Daoy (cell line): Measurements from ENCODE around the gene PHF14. TPM values are rescaled to one million over a fixed set of nuclear protein-coding genes. Genes with fewer than 3 reads are reported as not detected.
"Not testable (repeated sequence)": the region's sequence is repeated elsewhere in the genome, so short reads cannot be mapped to it uniquely, and the experiment has no call there.

Experiments used
- DNase-seq: peaks from one replicate; pipeline ENCODE4 v3.0.0-alpha.2; 2015; ENCODE audit warnings: low read depth
- total RNA-seq: library from RNA; depleted of rRNA; stranded (reverse); fragments of >200 nt; shearing (Covaris generic); gene quantifications from 2 replicates; pipeline ENCODE4 v1.2.3, GENCODE V29; 2014; rRNA removed

Gene PHF14, protein sequence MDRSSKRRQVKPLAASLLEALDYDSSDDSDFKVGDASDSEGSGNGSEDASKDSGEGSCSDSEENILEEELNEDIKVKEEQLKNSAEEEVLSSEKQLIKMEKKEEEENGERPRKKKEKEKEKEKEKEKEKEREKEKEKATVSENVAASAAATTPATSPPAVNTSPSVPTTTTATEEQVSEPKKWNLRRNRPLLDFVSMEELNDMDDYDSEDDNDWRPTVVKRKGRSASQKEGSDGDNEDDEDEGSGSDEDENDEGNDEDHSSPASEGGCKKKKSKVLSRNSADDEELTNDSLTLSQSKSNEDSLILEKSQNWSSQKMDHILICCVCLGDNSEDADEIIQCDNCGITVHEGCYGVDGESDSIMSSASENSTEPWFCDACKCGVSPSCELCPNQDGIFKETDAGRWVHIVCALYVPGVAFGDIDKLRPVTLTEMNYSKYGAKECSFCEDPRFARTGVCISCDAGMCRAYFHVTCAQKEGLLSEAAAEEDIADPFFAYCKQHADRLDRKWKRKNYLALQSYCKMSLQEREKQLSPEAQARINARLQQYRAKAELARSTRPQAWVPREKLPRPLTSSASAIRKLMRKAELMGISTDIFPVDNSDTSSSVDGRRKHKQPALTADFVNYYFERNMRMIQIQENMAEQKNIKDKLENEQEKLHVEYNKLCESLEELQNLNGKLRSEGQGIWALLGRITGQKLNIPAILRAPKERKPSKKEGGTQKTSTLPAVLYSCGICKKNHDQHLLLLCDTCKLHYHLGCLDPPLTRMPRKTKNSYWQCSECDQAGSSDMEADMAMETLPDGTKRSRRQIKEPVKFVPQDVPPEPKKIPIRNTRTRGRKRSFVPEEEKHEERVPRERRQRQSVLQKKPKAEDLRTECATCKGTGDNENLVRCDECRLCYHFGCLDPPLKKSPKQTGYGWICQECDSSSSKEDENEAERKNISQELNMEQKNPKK
- total RNA-seq: 38.6 and 41.2 TPM in 2 replicates

DNA sequence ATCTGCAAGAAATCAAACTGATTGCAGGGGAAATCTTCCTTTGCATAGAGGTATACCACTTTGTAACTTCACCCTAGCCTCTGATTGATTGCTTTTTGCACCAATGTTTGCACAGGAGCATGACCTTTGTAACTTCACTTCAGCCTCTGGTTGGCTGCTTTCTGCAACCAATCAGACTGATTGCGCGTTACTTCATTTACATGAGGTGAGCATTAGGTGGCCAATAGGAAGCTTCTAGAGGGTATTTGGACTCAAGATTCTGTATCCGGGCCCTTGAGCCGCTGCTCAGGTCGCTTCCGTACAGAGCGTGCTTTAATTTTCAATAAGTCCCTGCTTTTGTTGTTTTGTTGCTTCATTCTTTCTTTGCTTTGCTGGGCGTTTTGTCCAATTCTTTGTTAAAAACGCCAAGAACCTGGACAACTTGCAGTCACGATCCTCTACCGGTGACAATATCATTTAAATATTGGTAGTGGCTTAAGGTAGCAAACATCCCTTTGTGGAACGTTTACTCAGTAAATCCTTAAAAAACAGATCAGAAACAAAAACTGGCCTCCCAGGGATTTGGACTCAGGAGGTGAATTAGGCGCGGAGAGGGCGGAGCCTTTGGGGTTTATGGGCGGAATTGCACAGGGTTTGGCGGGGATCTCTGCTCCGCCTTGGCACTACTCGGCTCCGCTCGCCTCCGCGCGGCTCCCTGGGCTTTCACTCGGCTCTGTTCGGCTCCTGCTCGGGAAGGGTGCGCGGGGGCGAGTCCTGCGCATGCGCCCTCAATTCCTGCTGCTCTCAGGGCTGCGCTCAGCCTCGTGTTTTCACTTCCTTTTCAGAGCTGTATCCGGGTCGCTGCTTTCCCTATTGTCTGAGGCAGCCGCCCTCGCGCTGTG, at the start of gene PHF14:
TSS of gene PHF14 (plus strand) at position 812 of the 881 bp plus-strand sequence. CDS start 452 bp downstream, outside the sequence.
- DNase-seq: peak; percentile 99

DNA sequence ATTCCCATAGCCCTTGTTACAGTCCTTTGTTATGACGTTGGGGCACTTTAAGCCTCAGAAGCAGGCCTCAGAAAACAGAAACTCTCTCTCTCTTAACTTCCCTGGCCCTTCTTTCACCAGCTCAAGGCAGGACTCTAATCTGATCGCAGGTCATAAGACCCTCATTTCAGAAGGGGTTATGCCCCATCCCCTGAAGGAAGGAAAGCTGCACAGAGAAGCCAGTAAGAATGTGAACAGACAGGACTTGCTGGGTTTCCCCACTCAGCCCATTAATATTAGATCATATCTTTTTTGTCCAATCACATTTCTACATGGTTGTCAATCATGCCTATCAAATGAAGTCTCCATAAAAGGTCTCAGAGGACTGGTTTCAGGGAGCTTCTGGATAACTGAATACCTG, 49.3 kb upstream of the PHF14 start:
- no peak for DNase-seq

- not testable (repeated sequence) for DNase-seq
Observed at GRCh38 chr7:10928203-10928602, 45.5 kb upstream of the PHF14 start.

GRCh38 chr7:10930551-10930950, 43.1 kb upstream of the PHF14 start:
- no peak for DNase-seq

GRCh38 chr7:10931161-10931560, 42.5 kb upstream of the PHF14 start:
- DNase-seq: no peak

- no peak for DNase-seq
Observed at GRCh38 chr7:10934292-10934691, 39.4 kb upstream of the PHF14 start.

DNA sequence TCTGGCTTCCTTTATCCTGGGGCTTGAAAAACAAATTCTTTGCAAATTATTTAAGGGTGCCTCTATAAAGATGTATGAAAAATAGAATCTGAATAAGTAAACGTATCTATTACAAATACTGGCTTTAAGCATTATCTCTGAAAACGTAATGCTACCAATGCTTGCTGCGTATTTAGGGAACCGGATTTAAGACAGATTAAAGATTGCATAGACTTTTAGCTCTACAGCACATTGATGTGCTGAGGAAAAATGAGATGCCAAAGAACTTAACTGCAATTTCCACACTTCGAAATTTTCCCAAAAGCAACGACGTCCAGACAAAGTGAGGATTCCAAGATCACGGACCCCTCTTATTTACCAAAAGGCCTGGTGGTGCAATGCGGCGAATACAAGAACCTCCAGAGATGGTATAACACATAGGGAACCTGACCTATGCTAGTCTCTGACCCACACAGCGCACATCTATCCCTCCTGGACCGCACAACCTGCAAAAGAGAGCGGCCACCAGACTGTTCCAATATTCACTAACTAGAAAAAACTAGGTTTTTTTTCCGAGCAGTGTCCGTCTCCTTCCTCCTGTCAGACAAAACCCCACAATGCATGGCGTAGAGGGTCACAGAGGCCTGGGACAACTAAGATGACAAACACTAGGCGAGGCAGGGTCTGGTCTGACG, 34.3 kb upstream of the PHF14 start:
- no peak for DNase-seq

GRCh38 chr7:10939911-10940703, 33.6 kb upstream of the PHF14 start:
- peak; percentile 96 for DNase-seq

GRCh38 chr7:10940704-10941355, 32.8 kb upstream of the PHF14 start:
- DNase-seq: no peak

- no peak for DNase-seq
Observed at GRCh38 chr7:10950494-10950893, 23.2 kb upstream of the PHF14 start.

DNA sequence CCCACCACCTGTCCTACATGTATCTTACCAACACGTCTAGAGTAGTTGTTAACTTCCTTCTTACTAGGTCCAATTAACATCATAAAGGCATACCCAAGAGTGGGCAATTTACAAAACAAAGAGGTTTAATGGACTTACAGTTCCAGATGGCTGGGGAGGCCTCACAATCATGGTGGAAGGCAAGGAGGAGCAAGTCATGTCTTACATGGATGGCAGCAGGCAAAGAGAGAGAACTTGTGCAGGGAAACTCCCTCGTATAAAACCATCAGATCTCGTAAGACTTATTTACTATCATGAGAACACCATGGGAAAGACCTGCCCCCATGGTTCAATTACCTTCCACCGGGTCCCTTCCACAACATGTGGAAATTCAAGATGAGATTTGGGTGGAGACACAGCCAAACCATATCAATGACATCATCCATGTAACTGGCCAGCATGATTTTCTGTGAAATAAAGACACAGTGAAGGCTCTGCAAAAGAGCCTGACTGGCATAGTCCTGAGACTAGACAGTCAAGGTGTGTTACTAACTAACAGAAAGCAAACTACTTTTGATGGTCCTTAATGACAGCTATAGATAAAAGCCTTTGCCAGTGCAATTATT, 22.6 kb upstream of the PHF14 start:
- not testable (repeated sequence) for DNase-seq

GRCh38 chr7:10952588-10952987, 21.1 kb upstream of the PHF14 start:
- DNase-seq: no peak

GRCh38 chr7:10953078-10953750, 20.5 kb upstream of the PHF14 start:
- DNase-seq: not testable (repeated sequence)

GRCh38 chr7:10956528-10956927, 17.1 kb upstream of the PHF14 start:
- DNase-seq: peak; percentile 7

GRCh38 chr7:10960242-10960641, 13.4 kb upstream of the PHF14 start:
- not testable (repeated sequence) for DNase-seq

GRCh38 chr7:10965016-10965415, 8.7 kb upstream of the PHF14 start:
- not testable (repeated sequence) for DNase-seq

GRCh38 chr7:10972174-10972573, 1.5 kb upstream of the PHF14 start:
- DNase-seq: no peak
